CD4-positive, alpha-beta T cell (primary cell): ENCODE results near the gene PLPPR3. TPM values are rescaled to one million over a fixed set of nuclear protein-coding genes. Genes with fewer than 3 reads are reported as not detected.

Experiments
- ATAC-seq: fragments of 200-7000 bp; cut with Tn5 transposase; one replicate; pipeline ENCODE4 v1.10.0; 2022; ENCODE audit warnings: mild to moderate bottlenecking; ENCODE audit not compliant: poor library complexity
- CTCF ChIA-PET: fragments of 350-600 bp; sonication (Branson Sonifier 250); formaldehyde crosslinking; loops from one replicate; lab custom pipeline; 2021; ENCODE audit warnings: antibody characterized with exemption, inconsistent platforms; lab: Charles Lee
- POLR2A ChIA-PET: fragments of 350-600 bp; sonication (Branson Sonifier 250); formaldehyde crosslinking; loops from one replicate; lab custom pipeline; 2021; ENCODE audit warnings: antibody characterized with exemption, inconsistent platforms; lab: Charles Lee
- DNase-seq, 14 experiments: peaks; one replicate each; pipeline ENCODE4 v3.0.0-alpha.2; 2013 to 2020; ENCODE audit warnings: mixed read lengths in 2 of 14
- H3K27ac ChIP-seq, 2 donors: one replicate each; pipeline versions ENCODE4 v1.5.1 to v1.7.0; 2013; ENCODE audit warnings: low read length in 2 of 2, low read depth in 1 of 2, mild to moderate bottlenecking in 1 of 2
- H3K27me3 ChIP-seq, 2 experiments: 1 replicate in 1 of 2; 2 replicates in 1 of 2; pipeline versions ENCODE4 v1.6.1 to v1.7.0; 2013; ENCODE audit warnings: low read length in 2 of 2, control low read depth in 1 of 2, mild to moderate bottlenecking in 1 of 2, moderate library complexity in 1 of 2; ENCODE audit not compliant: insufficient read depth in 2 of 2, control insufficient read depth in 1 of 2
- H3K36me3 ChIP-seq: one replicate; pipeline ENCODE4 v1.6.1; 2013; ENCODE audit warnings: low read length, control low read depth; ENCODE audit not compliant: insufficient read depth
- H3K4me1 ChIP-seq: one replicate; pipeline ENCODE4 v1.6.1; 2013; ENCODE audit warnings: low read length, control low read depth; ENCODE audit not compliant: insufficient read depth
- H3K4me3 ChIP-seq: one replicate; pipeline ENCODE4 v1.5.1; 2013; ENCODE audit warnings: mild to moderate bottlenecking, low read length, moderate library complexity
- H3K9me3 ChIP-seq, 2 experiments: 1 replicate in 1 of 2; 2 replicates in 1 of 2; pipeline versions ENCODE4 v1.6.1 to v1.7.0; 2013; ENCODE audit warnings: low read length in 2 of 2, mild to moderate bottlenecking in 2 of 2, control low read depth in 1 of 2, moderate library complexity in 1 of 2; ENCODE audit not compliant: control insufficient read depth in 1 of 2, insufficient read depth in 1 of 2
- H3K27ac Mint-ChIP-seq: one replicate; pipeline ENCODE4 v1.8.0; 2020; ENCODE audit warnings: mixed read lengths
- H3K27me3 Mint-ChIP-seq: one replicate; pipeline ENCODE4 v1.8.0; 2021; ENCODE audit warnings: mixed read lengths
- H3K36me3 Mint-ChIP-seq: one replicate; pipeline ENCODE4 v1.8.0; 2021; ENCODE audit warnings: low read depth, mixed read lengths
- H3K4me1 Mint-ChIP-seq: one replicate; pipeline ENCODE4 v1.8.0; 2021; ENCODE audit warnings: low read depth, mixed read lengths
- H3K4me3 Mint-ChIP-seq: one replicate; pipeline ENCODE4 v1.8.0; 2020; ENCODE audit warnings: mild to moderate bottlenecking, mixed read lengths
- H3K9me3 Mint-ChIP-seq: one replicate; pipeline ENCODE4 v1.8.0; 2020; ENCODE audit warnings: mixed read lengths
- intact Hi-C, 2 experiments: fragments of 100-400 bp; cut with DNase I in 1 of 2; cut with micrococcal nuclease in 1 of 2; formaldehyde crosslinking; loops; one replicate each; pipeline versions ENCODE4 v1.15.1 to v1.9.0; 2023 to 2025; cut with DNase I, micrococcal nuclease
- total RNA-seq, 174 experiments: library from RNA in 2 of 174; stranded (reverse) in 2 of 174; gene quantifications; one replicate each; pipeline ENCODE4 v1.2.3 and lab custom pipeline; 2021 to 2026
- TF ChIP-seq, protein P1 (sequence below): fragments of 200-600 bp; IDR thresholded peaks from one replicate; pipeline ENCODE4 v1.8.0; 2022; ENCODE audit warnings: antibody characterized with exemption, mild to moderate bottlenecking

PLPPR3 gene
- total RNA-seq, 2 experiments from 2014 or later, result not detected

DNA sequence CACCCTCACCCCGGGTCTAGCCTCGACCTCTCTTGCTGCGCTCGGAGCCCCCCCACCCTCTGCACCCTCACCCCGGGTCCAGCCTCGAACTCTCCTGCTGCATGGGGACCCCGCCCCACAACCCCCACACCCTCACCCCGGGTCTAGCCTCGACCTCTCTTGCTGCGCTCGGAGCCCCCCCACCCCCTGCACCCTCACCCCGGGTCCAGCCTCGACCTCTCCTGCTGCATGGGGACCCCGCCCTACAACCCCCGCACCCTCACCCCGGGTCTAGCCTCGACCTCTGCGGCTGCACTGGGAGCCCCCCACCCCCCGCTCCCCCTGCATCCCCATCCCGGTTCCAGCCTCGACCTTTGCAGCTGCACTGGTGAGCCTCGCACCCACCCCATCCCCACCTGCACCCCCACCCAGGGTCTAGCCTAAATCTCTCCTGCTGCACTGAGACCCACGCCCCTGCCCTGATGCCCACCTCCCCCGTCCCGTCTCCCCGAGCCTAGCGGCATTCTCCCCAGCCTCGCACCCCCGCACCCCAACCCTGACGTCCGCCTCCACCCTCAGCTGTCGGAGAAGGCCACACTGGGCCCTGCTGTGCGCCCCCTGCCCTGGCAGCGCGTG lies 39.5 kb upstream of the PLPPR3 start:
- no peak for ATAC-seq
- no peak overlapping the region for H3K27ac Mint-ChIP-seq
- H3K4me1 Mint-ChIP-seq, result peaks cover 26% of the 10 kb centered on the region
- TF ChIP-seq, protein P1, sequence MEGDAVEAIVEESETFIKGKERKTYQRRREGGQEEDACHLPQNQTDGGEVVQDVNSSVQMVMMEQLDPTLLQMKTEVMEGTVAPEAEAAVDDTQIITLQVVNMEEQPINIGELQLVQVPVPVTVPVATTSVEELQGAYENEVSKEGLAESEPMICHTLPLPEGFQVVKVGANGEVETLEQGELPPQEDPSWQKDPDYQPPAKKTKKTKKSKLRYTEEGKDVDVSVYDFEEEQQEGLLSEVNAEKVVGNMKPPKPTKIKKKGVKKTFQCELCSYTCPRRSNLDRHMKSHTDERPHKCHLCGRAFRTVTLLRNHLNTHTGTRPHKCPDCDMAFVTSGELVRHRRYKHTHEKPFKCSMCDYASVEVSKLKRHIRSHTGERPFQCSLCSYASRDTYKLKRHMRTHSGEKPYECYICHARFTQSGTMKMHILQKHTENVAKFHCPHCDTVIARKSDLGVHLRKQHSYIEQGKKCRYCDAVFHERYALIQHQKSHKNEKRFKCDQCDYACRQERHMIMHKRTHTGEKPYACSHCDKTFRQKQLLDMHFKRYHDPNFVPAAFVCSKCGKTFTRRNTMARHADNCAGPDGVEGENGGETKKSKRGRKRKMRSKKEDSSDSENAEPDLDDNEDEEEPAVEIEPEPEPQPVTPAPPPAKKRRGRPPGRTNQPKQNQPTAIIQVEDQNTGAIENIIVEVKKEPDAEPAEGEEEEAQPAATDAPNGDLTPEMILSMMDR, result no peak
- no peaks in the 10 kb centered on the region for H3K36me3 ChIP-seq
- no peak for DNase-seq
- ChIA-PET POLR2A (interaction anchor here (1.0 kb wide), 1 partner anchor 32 kb away, joined by 3 read pairs; the partner anchor contains the start of gene MED16), CTCF (interaction anchor here (1.2 kb wide), 1 partner anchor 59 kb away, joined by 3 read pairs; no protein-coding TSS in a partner anchor)
- H3K27me3 ChIP-seq, result peaks cover 9 to 16% of the 10 kb centered on the region in 2 experiments
- intact Hi-C loops, result loop anchor here in 1 of 2 experiments (5.0 kb wide), 2 partner anchors 89 to 121 kb away; partner anchors contain the start of gene WDR18
- H3K4me3 Mint-ChIP-seq, result no peak overlapping the region
- H3K27ac ChIP-seq, result no peak overlapping the region
- peaks cover 0 to 10% of the 10 kb centered on the region in 2 experiments for H3K9me3 ChIP-seq
- peaks cover 49% of the 10 kb centered on the region for H3K4me1 ChIP-seq
- no peaks in the 10 kb centered on the region for H3K9me3 Mint-ChIP-seq
- H3K27me3 Mint-ChIP-seq, result peaks cover 7% of the 10 kb centered on the region
- H3K36me3 Mint-ChIP-seq, result no peaks in the 10 kb centered on the region
- no peak overlapping the region for H3K4me3 ChIP-seq

DNA sequence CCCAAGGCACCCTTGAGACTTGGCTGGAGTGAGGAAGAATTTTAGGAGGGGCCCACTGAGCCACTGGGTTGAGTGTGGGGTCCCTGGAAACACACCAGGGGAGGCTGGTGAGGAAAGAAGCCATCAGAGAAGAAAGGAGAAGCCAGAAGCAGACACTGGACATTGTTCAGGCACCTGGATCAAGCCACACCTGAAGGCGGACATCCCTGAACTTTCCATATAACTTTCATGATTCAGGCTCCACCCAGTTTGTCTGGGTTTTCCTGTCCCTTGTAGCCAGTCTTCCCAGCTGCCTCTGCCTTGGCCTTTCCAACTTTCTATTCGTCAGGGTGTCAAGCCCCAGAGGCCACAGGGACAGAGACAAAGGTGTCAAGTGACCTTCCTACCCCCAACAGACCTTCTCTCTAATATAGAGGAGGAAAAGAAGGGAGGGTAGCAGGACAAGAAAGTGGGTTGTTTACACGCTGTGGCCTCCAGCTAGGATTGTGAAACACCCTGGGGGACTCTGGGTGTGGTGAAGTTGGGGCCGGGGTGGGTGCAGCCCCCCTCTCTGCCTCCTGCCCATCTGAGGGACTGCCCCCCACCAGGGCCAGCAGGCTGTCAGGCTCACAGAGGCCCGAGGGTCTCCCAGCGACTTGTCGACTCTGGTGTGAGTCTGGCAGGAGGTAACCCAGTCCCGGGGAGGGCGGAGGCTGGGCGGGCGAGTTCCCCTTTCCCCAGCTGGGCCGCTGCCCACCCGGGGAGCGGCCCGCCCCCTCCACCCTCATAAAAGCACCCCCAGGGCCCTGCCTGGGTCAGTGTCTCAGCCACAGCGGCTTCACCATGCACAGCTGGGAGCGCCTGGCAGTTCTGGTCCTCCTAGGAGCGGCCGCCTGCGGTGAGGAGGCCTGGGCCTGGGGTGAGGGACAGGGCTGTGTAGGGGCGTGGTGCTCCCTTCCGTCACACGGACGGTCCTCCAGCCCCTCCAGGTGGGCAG lies 37.4 kb upstream of the PLPPR3 start, which contains the start of gene CFD:
TSS of gene CFD (plus strand) at position 797 of the 976 bp plus-strand sequence. CDS start at position 823, 26 bp downstream.
- Histone ChIP-seq H3K4me1 (peaks cover 48% of the 10 kb centered on the region), H3K4me3 (peak within 1 kb of the TSS; percentile 7), H3K27me3 (peaks cover 12 to 16% of the 10 kb centered on the region in 2 experiments), H3K36me3 (no peaks in the 10 kb centered on the region), H3K9me3 (peaks cover 0 to 10% of the 10 kb centered on the region in 2 experiments), H3K27ac (no peak within 1 kb of the TSS)
- Mint-ChIP-seq H3K4me3 (peak within 1 kb of the TSS; percentile 42), H3K9me3 (no peaks in the 10 kb centered on the region), H3K4me1 (peaks cover 17% of the 10 kb centered on the region), H3K27me3 (peaks cover 10% of the 10 kb centered on the region), H3K27ac (no peak within 1 kb of the TSS), H3K36me3 (no peaks in the 10 kb centered on the region)
- DNase-seq (peak in 2 of 14 experiments; percentile 45 to 60), ATAC-seq (no peak)
- TF ChIP-seq, protein P1, result no peak
- ChIA-PET CTCF (no interaction called here), POLR2A (interaction anchor here (1.0 to 1.6 kb wide), 3 partner anchors 34 to 125 kb away, joined by 3 to 5 read pairs (median 5); partner anchors contain the start of genes MED16, RNU6-9 and WDR18)
- intact Hi-C loops, result loop anchor here in 1 of 2 experiments (2.0 kb wide), 1 partner anchor 124 kb away; no protein-coding TSS in a partner anchor

DNA sequence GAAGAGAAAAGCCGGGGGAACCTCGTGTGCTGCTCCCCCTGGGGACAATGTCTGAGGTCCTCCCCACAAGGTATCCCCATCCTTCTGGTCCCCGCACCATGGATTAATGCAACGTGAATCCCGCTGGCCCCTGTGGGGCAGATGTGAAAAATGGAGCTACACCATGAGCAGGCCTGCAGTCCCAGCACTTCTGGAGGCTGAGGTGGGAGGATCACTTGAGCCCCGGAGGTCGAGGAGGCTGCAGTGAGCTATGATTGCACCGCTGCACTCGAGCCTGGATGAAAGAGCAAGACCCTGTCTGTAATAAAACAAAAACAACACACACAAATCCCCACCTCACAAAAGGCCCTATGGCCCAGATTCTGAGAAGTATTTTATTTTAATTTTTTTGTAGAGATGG lies 36.5 kb upstream of the PLPPR3 start:
- CTCF ChIA-PET, result no interaction called here
- Mint-ChIP-seq H3K36me3 (no peaks in the 10 kb centered on the region), H3K27me3 (peaks cover 13% of the 10 kb centered on the region), H3K27ac (no peak overlapping the region), H3K4me3 (no peak overlapping the region), H3K4me1 (peaks cover 10% of the 10 kb centered on the region), H3K9me3 (no peaks in the 10 kb centered on the region)
- intact Hi-C loops, result loop anchor here in 1 of 2 experiments (2.0 kb wide), 1 partner anchor 125 kb away; no protein-coding TSS in a partner anchor
- Histone ChIP-seq H3K27ac (no peak overlapping the region), H3K27me3 (peaks cover 12 to 16% of the 10 kb centered on the region in 2 experiments), H3K36me3 (no peaks in the 10 kb centered on the region), H3K4me3 (no peak overlapping the region), H3K9me3 (peaks cover 0 to 10% of the 10 kb centered on the region in 2 experiments), H3K4me1 (peaks cover 39% of the 10 kb centered on the region)
- DNase-seq, result no peak
- TF ChIP-seq, protein P1, result no peak
- POLR2A ChIA-PET, result interaction anchor here (1.0 kb wide), 1 partner anchor 35 kb away, joined by 5 read pairs; the partner anchor contains the start of genes MED16 and RNU6-9
- ATAC-seq, result no peak
